Measurements from ENCODE around the gene AKR1D1.

The AKR1D1 gene

GRCh38 chr7:138166681-138167080, 90.4 kb downstream of the AKR1D1 start:
- no peak for DNase-seq (ENCODE audit: low spot score)

GRCh38 chr7:138167222-138167621, 91.0 kb downstream of the AKR1D1 start:
- DNase-seq (ENCODE audit: low spot score), result no peak

GRCh38 chr7:138167869-138168296, 91.6 kb downstream of the AKR1D1 start:
- DNase-seq (ENCODE audit: low spot score), result no peak

All from hematopoietic multipotent progenitor cell treated with erythropoietin and hydrocortisone succinate and interleukin-3 and kit ligand, for 15 days (in vitro differentiated cells).